Transverse colon (tissue), 4 donors: ENCODE data around the gene MYLK.

Experiments
- CTCF ChIP-seq, 5 experiments: fragments of 200-600 bp in 3 of 5; fragments of 450-650 bp in 2 of 5; sonication (generic) in 3 of 5; IDR thresholded peaks; 1 replicate in 2 of 5; 2 replicates in 3 of 5; pipeline ENCODE4 v1.5.1; 2016 to 2017; ENCODE audit warnings: antibody characterized with exemption in 5 of 5, inconsistent platforms in 3 of 5, mild to moderate bottlenecking in 2 of 5, moderate library complexity in 1 of 5
- EP300 ChIP-seq: sonication (generic); formaldehyde crosslinking; IDR thresholded peaks from one replicate; pipeline ENCODE4 v1.6.1; 2017; ENCODE audit warnings: antibody characterized with exemption, low read depth
- POLR2A ChIP-seq: fragments of 450-650 bp; IDR thresholded peaks from one replicate; pipeline ENCODE4 v1.6.1; 2016; ENCODE audit warnings: antibody characterized with exemption, mild to moderate bottlenecking, moderate library complexity
- POLR2AphosphoS5 ChIP-seq, 3 donors: sonication (generic); formaldehyde crosslinking; IDR thresholded peaks; one replicate each; pipeline ENCODE4 v1.6.1; 2016; ENCODE audit warnings: antibody characterized with exemption in 3 of 3

- TF ChIP-seq CTCF (IDR thresholded peaks at IDR 0.05) (no peak), POLR2A (no peak), EP300 (no peak), POLR2AphosphoS5 (IDR thresholded peaks at IDR 0.05) (no peak)
Measured at GRCh38 chr3:123682302-123682701, 201.8 kb downstream of the MYLK start.
